Measurements from ENCODE around the gene WDFY4. TPM values are rescaled to one million over a fixed set of nuclear protein-coding genes. Genes with fewer than 3 reads are reported as not detected.

WDFY4 gene
- total and polyA plus RNA-seq, 8 donors: 2.8 to 23.6 (median 4.8) TPM

- Histone ChIP-seq H3K4me1 (peaks cover 0 to 22% of the 10 kb centered on the region in 2 donors), H3K27ac (no peak overlapping the region), H3K4me3 (no peak overlapping the region), H3K36me3 (peaks cover 0 to 45% of the 10 kb centered on the region in 2 donors), H3K27me3 (no peaks in the 10 kb centered on the region), H3K9me3 (no peaks in the 10 kb centered on the region)
- intact Hi-C loops (cut with DNase I): no loop called here
- ATAC-seq: peak; percentile 36
- no peak for TF ChIP-seq CTCF (IDR thresholded peaks at IDR 0.05)
- DNase-seq: no peak
Observed at GRCh38 chr10:48725708-48726107, 41.0 kb downstream of the WDFY4 start.

GRCh38 chr10:48727866-48728265 lies 43.2 kb downstream of the WDFY4 start:
- TF ChIP-seq CTCF (IDR thresholded peaks at IDR 0.05): no peak
- no peak overlapping the region for H3K4me3 ChIP-seq
- DNase-seq: no peak
- H3K36me3 ChIP-seq: peaks cover 0 to 59% of the 10 kb centered on the region in 2 donors
- H3K27me3 ChIP-seq: no peaks in the 10 kb centered on the region
- intact Hi-C loops (cut with DNase I): no loop called here
- no peak for ATAC-seq
- no peaks in the 10 kb centered on the region for H3K9me3 ChIP-seq
- H3K4me1 ChIP-seq: peaks cover 0 to 22% of the 10 kb centered on the region in 2 donors
- H3K27ac ChIP-seq: no peak overlapping the region

- H3K4me1 ChIP-seq: peaks cover 0 to 15% of the 10 kb centered on the region in 2 donors
- H3K4me3 ChIP-seq: no peak overlapping the region
- peaks cover 0 to 60% of the 10 kb centered on the region in 2 donors for H3K36me3 ChIP-seq
- DNase-seq (no peak), ATAC-seq (no peak)
- no peak overlapping the region for H3K27ac ChIP-seq
- no peaks in the 10 kb centered on the region for H3K9me3 ChIP-seq
- intact Hi-C loops (cut with DNase I): no loop called here
- no peaks in the 10 kb centered on the region for H3K27me3 ChIP-seq
- TF ChIP-seq CTCF (IDR thresholded peaks at IDR 0.05): no peak
Observed at GRCh38 chr10:48729222-48729621, 44.5 kb downstream of the WDFY4 start.

- Histone ChIP-seq H3K27ac (no peak overlapping the region), H3K9me3 (no peaks in the 10 kb centered on the region), H3K4me3 (no peak overlapping the region), H3K36me3 (peaks cover 0 to 66% of the 10 kb centered on the region in 2 donors), H3K4me1 (peaks cover 0 to 9% of the 10 kb centered on the region in 2 donors), H3K27me3 (no peaks in the 10 kb centered on the region)
- no peak for TF ChIP-seq CTCF (IDR thresholded peaks at IDR 0.05)
- intact Hi-C loops (cut with DNase I): no loop called here
- DNase-seq: no peak
- no peak for ATAC-seq
Observed at GRCh38 chr10:48729941-48730457, 45.3 kb downstream of the WDFY4 start.

GRCh38 chr10:48731141-48731540 lies 46.5 kb downstream of the WDFY4 start:
- H3K27me3 ChIP-seq: no peaks in the 10 kb centered on the region
- no peak overlapping the region for H3K4me3 ChIP-seq
- H3K36me3 ChIP-seq: peaks cover 0 to 74% of the 10 kb centered on the region in 2 donors
- H3K9me3 ChIP-seq: no peaks in the 10 kb centered on the region
- ATAC-seq: no peak
- no peak for TF ChIP-seq CTCF (IDR thresholded peaks at IDR 0.05)
- H3K27ac ChIP-seq: no peak overlapping the region
- no peak for DNase-seq
- no peaks in the 10 kb centered on the region for H3K4me1 ChIP-seq
- intact Hi-C loops (cut with DNase I): no loop called here

All from left lung (tissue), 10 donors.